ENCODE measurements around the gene AKR7A3.

DNA sequence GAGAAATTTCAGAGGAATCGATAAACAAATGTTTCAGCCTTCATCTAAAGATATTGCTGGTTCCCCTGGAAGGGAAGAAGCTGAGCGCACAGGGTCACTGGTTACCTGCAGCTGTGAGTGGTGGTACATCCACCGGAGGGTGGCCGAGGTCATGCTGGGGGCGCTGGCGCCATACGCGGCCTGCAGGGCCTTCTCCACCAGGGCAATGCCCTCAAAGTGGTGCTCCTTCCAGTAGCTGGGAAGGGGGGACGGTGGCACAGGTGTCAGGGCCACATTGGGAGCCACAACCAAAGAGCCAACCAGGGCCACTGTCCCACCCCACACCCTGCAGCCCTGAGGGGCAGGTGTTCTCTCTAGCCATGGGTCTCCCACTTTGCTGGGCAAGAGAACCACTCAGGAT, 4.7 kb downstream of the AKR7A3 start:
- TF ChIP-seq, protein P1, sequence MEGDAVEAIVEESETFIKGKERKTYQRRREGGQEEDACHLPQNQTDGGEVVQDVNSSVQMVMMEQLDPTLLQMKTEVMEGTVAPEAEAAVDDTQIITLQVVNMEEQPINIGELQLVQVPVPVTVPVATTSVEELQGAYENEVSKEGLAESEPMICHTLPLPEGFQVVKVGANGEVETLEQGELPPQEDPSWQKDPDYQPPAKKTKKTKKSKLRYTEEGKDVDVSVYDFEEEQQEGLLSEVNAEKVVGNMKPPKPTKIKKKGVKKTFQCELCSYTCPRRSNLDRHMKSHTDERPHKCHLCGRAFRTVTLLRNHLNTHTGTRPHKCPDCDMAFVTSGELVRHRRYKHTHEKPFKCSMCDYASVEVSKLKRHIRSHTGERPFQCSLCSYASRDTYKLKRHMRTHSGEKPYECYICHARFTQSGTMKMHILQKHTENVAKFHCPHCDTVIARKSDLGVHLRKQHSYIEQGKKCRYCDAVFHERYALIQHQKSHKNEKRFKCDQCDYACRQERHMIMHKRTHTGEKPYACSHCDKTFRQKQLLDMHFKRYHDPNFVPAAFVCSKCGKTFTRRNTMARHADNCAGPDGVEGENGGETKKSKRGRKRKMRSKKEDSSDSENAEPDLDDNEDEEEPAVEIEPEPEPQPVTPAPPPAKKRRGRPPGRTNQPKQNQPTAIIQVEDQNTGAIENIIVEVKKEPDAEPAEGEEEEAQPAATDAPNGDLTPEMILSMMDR (IDR thresholded peaks at IDR 0.05), result no peak
- no peak for TF ChIP-seq POLR2A (IDR thresholded peaks at IDR 0.05)
